Activated CD8-positive, alpha-beta memory T cell treated with anti-CD3 and anti-CD28 coated beads, Interleukin-2, amount 50 U/mL, for 48 hours (primary cell): ENCODE data around the gene RAB40B.
A peak's percentile ranks its signal among the peaks of the same experiment; 100 is the strongest.
"Not testable (repeated sequence)": the region's sequence is repeated elsewhere in the genome, so short reads cannot be mapped to it uniquely, and the experiment has no call there.

Experiments used
- DNase-seq: peaks from one replicate; pipeline ENCODE4 v3.0.0-alpha.2; 2020

Gene RAB40B

GRCh38 chr17:82698065-82698973 lies at the start of gene RAB40B:
RAB40B (minus strand) TSS chr17:82698698; CDS start chr17:82698596, 102 bp downstream.
- DNase-seq: peak; percentile 97

GRCh38 chr17:82745524-82745923 lies 47.0 kb upstream of the RAB40B start:
- no peak for DNase-seq

GRCh38 chr17:82744736-82745135 lies 46.2 kb upstream of the RAB40B start:
- not testable (repeated sequence) for DNase-seq

GRCh38 chr17:82743344-82744219 lies 45.1 kb upstream of the RAB40B start:
- no peak for DNase-seq

GRCh38 chr17:82740906-82741759 lies 42.6 kb upstream of the RAB40B start:
- DNase-seq: no peak

- no peak for DNase-seq
Measured at GRCh38 chr17:82737967-82738877, 39.7 kb upstream of the RAB40B start.

- no peak for DNase-seq
Measured at GRCh38 chr17:82736511-82737185, 38.1 kb upstream of the RAB40B start.

GRCh38 chr17:82734987-82735866 lies 36.7 kb upstream of the RAB40B start, which contains the start of gene FN3K:
FN3K (plus strand) TSS chr17:82735615; CDS start chr17:82735637, 22 bp downstream.
- peak; percentile 68 for DNase-seq

GRCh38 chr17:82732118-82732743 lies 33.7 kb upstream of the RAB40B start:
- no peak for DNase-seq

GRCh38 chr17:82729479-82730260 lies 31.2 kb upstream of the RAB40B start:
- DNase-seq: no peak

GRCh38 chr17:82726427-82726826 lies 27.9 kb upstream of the RAB40B start:
- no peak for DNase-seq

GRCh38 chr17:82723169-82723807 lies 24.8 kb upstream of the RAB40B start:
- DNase-seq: no peak

- DNase-seq: no peak
Measured at GRCh38 chr17:82722341-82723013, 24.0 kb upstream of the RAB40B start.

- no peak for DNase-seq
Measured at GRCh38 chr17:82720204-82720603, 21.7 kb upstream of the RAB40B start.

- no peak for DNase-seq
Measured at GRCh38 chr17:82718986-82719685, 20.6 kb upstream of the RAB40B start.

- peak; percentile 93 for DNase-seq
Measured at GRCh38 chr17:82716203-82717010, 17.9 kb upstream of the RAB40B start, which contains the start of gene FN3KRP. FN3KRP (plus strand) TSS chr17:82716706; CDS start chr17:82716756, 50 bp downstream.
